ENCODE data around the gene RASSF7. TPM values are rescaled to one million over a fixed set of nuclear protein-coding genes. Genes with fewer than 3 reads are reported as not detected.

RASSF7 gene
- total and polyA plus RNA-seq, 10 of the 15 experiments (the other 5 are each of a cell fraction or from before 2014, with no cell fraction given), result 0.39 to 29.7 (median 13.2) TPM

DNA sequence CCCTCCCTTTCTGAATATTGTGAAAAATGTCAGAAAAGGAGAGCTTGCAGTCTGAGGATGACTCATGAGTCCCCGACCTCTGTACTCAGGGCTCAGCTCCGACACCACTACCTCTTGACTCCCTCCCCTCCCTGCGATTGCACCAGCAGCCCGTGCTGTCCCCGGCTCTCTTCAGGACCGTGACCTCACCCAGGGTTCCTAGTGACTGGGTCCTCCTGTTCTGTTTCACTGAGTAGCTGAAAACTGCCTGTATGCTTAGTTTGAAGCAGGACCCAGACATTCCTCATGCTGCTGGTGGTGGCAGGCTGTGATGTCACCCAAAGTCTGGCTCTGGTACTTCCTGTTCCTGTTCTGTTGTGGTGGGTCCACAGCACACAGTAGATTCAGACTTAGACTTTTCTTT is 27.2 kb downstream of the RASSF7 start:
- ATAC-seq, result no peak
- in situ Hi-C loops (cut with MboI), result no loop called here
- Histone ChIP-seq H3K4me3 (no peak overlapping the region), H3K36me3 (ENCODE audit: control insufficient read depth in 2 of 2, insufficient read depth in 2 of 2, low read length in 1 of 2) (peaks cover 29 to 43% of the 10 kb centered on the region in 2 experiments), H3K4me2 (ENCODE audit: control insufficient read depth, insufficient read depth) (no peak overlapping the region), H3K79me2 (ENCODE audit: control insufficient read depth, insufficient read depth, low read length) (no peaks in the 10 kb centered on the region), H3K27ac (ENCODE audit: control insufficient read depth, insufficient read depth) (no peak overlapping the region), H3K27me3 (replicated peaks in 1 of 2; ENCODE audit: control insufficient read depth in 2 of 2, insufficient read depth in 2 of 2, low read length in 1 of 2) (no peaks in the 10 kb centered on the region), H4K20me1 (ENCODE audit: control insufficient read depth, insufficient read depth) (no peaks in the 10 kb centered on the region), H2AFZ (ENCODE audit: control insufficient read depth, low read depth, low read length) (no peak overlapping the region), H3K4me1 (ENCODE audit: control insufficient read depth, insufficient read depth, low read length) (no peaks in the 10 kb centered on the region), H3K9me3 (replicated peaks; ENCODE audit: control insufficient read depth, insufficient read depth, low read length) (no peaks in the 10 kb centered on the region), H3K9ac (ENCODE audit: control insufficient read depth, insufficient read depth, low read length) (no peak overlapping the region)
- ChIA-PET POLR2A (interaction anchor here (0.6 to 1.2 kb wide), 3 partner anchors 18 to 1210 kb away, joined by 3 to 5 read pairs (median 4); no protein-coding TSS in a partner anchor), RAD21 (ENCODE audit: unreplicated experiment) (no interaction called here), CTCF (no interaction called here), SMC1A (ENCODE audit: uncharacterized antibody, unreplicated experiment) (no interaction called here)
- BruUV-seq (replicated peaks), result no TSS peak
- intact Hi-C loops (cut with micrococcal nuclease; ENCODE audit: unreplicated experiment), result no loop called here
- 82% methylated on average over 6 of the region's 6 CpGs for WGBS (ENCODE audit: insufficient coverage, insufficient replicate concordance, low lambda C conversion rate, missing lambda C conversion rate)
- TF ChIP-seq BCL11A (IDR thresholded peaks at IDR 0.05; ENCODE audit: low read depth, low read length) (no peak), HDAC6 (IDR thresholded peaks at IDR 0.05; ENCODE audit: unreplicated experiment) (no peak), CHD4 (IDR thresholded peaks at IDR 0.05) (no peak), RELA (IDR thresholded peaks at IDR 0.05; ENCODE audit: borderline replicate concordance, partially characterized antibody) (no peak), ZNF622 (IDR thresholded peaks at IDR 0.05) (no peak)
- no peak for DNase-seq (ENCODE audit: low read depth, low spot score)
- FAIRE-seq, result no peak

DNA sequence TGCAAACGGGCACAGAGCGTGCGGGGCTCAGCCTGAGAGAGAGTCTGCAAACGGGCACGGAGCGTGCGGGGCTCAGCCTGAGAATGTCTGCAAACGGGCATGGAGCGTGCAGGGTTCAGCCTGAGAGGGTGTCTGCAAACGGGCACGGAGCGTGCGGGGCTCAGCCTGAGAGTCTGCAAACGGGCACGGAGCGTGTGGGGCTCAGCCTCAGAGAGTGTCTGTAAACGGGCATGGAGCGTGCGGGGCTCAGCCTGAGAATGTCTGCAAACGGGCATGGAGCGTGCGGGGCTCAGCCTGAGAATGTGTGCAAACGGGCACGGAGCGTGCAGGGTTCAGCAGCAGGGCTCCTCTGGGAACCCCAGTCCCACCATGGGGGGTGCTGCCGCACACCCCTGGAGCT is 29.0 kb downstream of the RASSF7 start:
- Histone ChIP-seq H3K9me3 (replicated peaks; ENCODE audit: control insufficient read depth, insufficient read depth, low read length) (no peaks in the 10 kb centered on the region), H4K20me1 (ENCODE audit: control insufficient read depth, insufficient read depth) (no peaks in the 10 kb centered on the region), H3K9ac (ENCODE audit: control insufficient read depth, insufficient read depth, low read length) (no peak overlapping the region), H3K4me2 (ENCODE audit: control insufficient read depth, insufficient read depth) (no peak overlapping the region), H2AFZ (ENCODE audit: control insufficient read depth, low read depth, low read length) (no peak overlapping the region), H3K27ac (ENCODE audit: control insufficient read depth, insufficient read depth) (no peak overlapping the region), H3K36me3 (ENCODE audit: control insufficient read depth in 2 of 2, insufficient read depth in 2 of 2, low read length in 1 of 2) (peaks cover 30 to 45% of the 10 kb centered on the region in 2 experiments), H3K4me1 (ENCODE audit: control insufficient read depth, insufficient read depth, low read length) (no peaks in the 10 kb centered on the region), H3K79me2 (ENCODE audit: control insufficient read depth, insufficient read depth, low read length) (no peaks in the 10 kb centered on the region), H3K27me3 (replicated peaks in 1 of 2; ENCODE audit: control insufficient read depth in 2 of 2, insufficient read depth in 2 of 2, low read length in 1 of 2) (no peaks in the 10 kb centered on the region), H3K4me3 (no peak overlapping the region)
- ChIA-PET POLR2A (no interaction called here), CTCF (no interaction called here), SMC1A (ENCODE audit: uncharacterized antibody, unreplicated experiment) (no interaction called here), RAD21 (ENCODE audit: unreplicated experiment) (no interaction called here)
- no peak for DNase-seq (ENCODE audit: low read depth, low spot score)
- TF ChIP-seq ATF7 (IDR thresholded peaks at IDR 0.05; ENCODE audit: low read depth) (no peak), POLR2A (IDR thresholded peaks at IDR 0.05; ENCODE audit: low read depth, low read length) (0 out of 2 replicates have a peak, but pooled peaks have one; percentile 47)
- WGBS (ENCODE audit: insufficient coverage, insufficient replicate concordance, low lambda C conversion rate, missing lambda C conversion rate), result 95% methylated on average over 26 of the region's 26 CpGs
- no peak for FAIRE-seq
- in situ Hi-C loops (cut with MboI), result no loop called here
- intact Hi-C loops (cut with micrococcal nuclease; ENCODE audit: unreplicated experiment), result no loop called here
- BruUV-seq (replicated peaks), result no TSS peak
- no peak for ATAC-seq

Data from GM12878 (cell line).